Smooth muscle cell of the pulmonary artery (primary cell): ENCODE data around the gene RNU2-1. TPM values are rescaled to one million over a fixed set of nuclear protein-coding genes. Genes with fewer than 3 reads are reported as not detected.

Experiments used
- total RNA-seq: library from RNA; depleted of rRNA; stranded (reverse); fragments of >200 nt; gene quantifications from 2 replicates; pipeline ENCODE4 v1.2.3, GENCODE V29; 2014

Gene RNU2-1
- total RNA-seq = not detected in 2 replicates

DNA sequence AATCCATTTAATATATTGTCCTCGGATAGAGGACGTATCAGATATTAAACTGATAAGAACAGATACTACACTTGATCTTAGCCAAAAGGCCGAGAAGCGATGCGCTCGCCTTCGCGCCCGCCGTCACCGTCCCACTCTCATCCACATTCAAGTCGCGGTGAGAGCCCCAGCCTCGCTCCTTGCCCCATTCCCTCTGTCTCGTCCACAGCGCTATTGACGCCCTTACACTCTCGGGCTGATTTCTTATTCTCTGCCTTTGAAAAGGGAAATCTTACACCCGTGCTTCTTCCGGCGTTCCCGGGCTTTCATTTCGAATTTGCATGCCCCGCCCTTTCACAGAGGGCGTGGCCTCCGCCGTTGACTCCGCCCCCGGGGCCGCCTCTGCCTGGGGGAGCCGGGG, at the start of gene RNU2-1:
RNU2-1 (minus strand) TSS at position 101 of the 400 bp plus-strand sequence.

DNA sequence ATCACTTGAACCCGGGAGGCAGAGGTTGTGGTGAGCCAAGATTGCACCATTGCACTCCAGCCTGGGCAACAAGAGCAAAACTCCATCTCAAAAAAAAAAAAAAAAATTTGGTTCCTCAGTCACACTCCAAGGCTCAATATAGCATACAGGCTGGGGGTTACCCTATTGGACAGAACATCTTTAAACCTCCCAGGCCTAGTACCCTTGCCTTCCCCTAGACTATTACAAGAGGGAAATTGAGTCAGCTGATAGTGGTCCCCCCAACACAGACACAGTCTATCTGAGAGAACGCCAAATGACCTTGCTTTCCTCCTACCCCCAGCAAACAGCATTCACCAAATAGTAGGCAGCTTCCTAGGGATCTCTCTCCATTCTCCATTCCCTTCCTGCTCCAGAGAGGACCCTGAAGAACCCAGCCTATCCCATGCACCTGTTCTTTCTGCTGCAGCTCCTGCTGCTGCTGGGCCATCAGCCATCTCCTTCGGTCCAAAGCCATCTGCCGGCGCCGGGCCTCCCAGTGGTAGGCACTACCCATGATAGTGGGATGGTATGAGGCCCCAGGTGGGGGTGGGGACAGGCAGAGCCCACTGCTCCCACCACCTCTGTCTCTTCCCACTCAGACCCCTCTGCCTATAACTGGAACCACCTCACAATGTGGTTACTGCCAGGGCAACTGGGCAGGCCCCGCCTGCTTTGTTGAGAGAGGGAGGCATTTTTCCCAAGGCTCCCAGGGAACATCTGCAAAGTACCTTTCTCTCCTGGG, 5.6 kb downstream of the RNU2-1 start, which contains the start of gene CCDC200:
CCDC200 (minus strand) TSS at position 604 of the 763 bp plus-strand sequence; CDS start at position 535, 69 bp downstream.

DNA sequence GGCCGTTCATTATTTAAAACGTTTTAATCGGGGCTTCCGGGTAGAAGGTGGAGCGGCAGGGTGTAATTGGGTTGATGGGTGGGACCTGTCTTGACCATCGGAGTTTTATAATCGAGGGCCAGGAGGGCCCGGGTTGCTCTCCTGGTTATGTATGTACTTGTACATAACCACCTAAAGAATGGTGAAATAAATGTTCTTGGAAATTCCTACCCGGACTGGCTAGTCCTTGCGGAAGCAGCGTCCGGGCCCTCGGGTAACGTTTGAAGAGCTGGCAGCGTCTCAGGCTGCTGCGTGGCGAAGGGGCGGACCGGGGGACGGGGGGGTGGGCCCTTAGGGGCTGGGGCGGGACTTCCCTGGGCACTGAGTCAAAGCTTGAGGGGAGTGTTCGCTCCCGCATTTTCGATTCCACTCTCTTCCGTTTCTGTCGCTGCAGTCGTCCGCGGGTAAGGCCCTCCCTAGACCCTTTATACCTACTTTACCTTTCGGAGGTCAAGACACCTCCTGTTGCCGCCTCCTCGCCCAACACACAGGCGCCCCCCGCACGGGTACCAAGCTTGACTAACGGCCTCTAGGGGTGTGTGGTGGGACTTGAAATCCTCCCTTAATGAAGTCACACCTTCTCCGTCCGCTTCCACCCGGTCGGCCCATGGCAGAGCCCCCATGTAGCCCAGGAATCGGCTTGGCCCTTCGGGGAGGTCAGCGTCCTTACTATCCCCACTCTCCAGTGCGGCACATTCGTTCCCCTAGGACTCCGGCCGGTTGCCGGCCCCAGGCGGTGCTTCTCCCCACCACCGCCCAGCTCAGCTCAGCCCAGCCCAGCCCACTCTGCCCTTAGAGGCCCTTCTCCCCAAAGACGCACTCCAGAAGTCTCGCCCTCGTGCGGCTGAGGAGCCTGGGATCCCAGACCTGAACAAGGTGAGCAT, 22.0 kb downstream of the RNU2-1 start, which contains the start of gene TMEM106A:
TMEM106A (plus strand) TSS at position 396 of the 923 bp plus-strand sequence. CDS start 1,167 bp downstream, outside the sequence.

Other genes with a start within 250 kb of the RNU2-1 start
- 364 and 471 TPM in 2 replicates for gene RPL27, start 235.6 kb downstream of the RNU2-1 start, total RNA-seq
- 14.2 and 21.2 TPM in 2 replicates for gene IFI35, start 227.2 kb downstream of the RNU2-1 start, total RNA-seq
- gene VAT1, start 211.6 kb downstream of the RNU2-1 start, total RNA-seq = 136 and 240 TPM in 2 replicates
- 0.17 and 0.20 TPM in 2 replicates for gene RND2, start 208.7 kb downstream of the RNU2-1 start, total RNA-seq
- gene BRCA1, start 108.6 kb downstream of the RNU2-1 start, total RNA-seq = 9.0 and 10.1 TPM in 2 replicates
- 114 and 132 TPM in 2 replicates for gene NBR1, start 62.8 kb downstream of the RNU2-1 start, total RNA-seq
- 5.5 and 6.5 TPM in 2 replicates for gene TMEM106A, start 22.1 kb downstream of the RNU2-1 start, total RNA-seq
- gene CCDC200, start 5.4 kb downstream of the RNU2-1 start, total RNA-seq = not detected in 2 replicates
- gene ARL4D, start 165.0 kb upstream of the RNU2-1 start, total RNA-seq = 22.0 and 22.2 TPM in 2 replicates
- 37.4 and 43.1 TPM in 2 replicates for gene DHX8, start 250.0 kb upstream of the RNU2-1 start, total RNA-seq